AG04449 (cell line): ENCODE data around the gene TCF7L2.
A peak's percentile ranks its signal among the peaks of the same experiment; 100 is the strongest.

Experiments
- CTCF ChIA-PET: fragments of 350-600 bp; formaldehyde crosslinking; extraction: SDS; loops from one replicate; lab custom pipeline; 2021; ENCODE audit warnings: antibody characterized with exemption; lab: Yijun Ruan, JAX
- POLR2A ChIA-PET: fragments of 400-600, 350-600 bp; formaldehyde crosslinking; extraction: SDS; loops from one replicate; lab custom pipeline; 2020; ENCODE audit warnings: antibody characterized with exemption, inconsistent platforms; lab: Yijun Ruan, JAX
- DNase-seq: peaks from one replicate; pipeline ENCODE4 v3.0.0-alpha.2; 2010; ENCODE audit warnings: low read depth, low spot score
- H3K4me3 ChIP-seq: 2 replicates; pipeline ENCODE4 v1.5.1; 2011; ENCODE audit warnings: low read depth, mild to moderate bottlenecking, control low read depth, low read length
- CTCF ChIP-seq: IDR thresholded peaks from one replicate; pipeline ENCODE4 v1.5.1; 2011; ENCODE audit warnings: mild to moderate bottlenecking, moderate library complexity, low read length, control low read depth, inconsistent platforms; ENCODE audit not compliant: insufficient read depth; ENCODE audit errors: missing control alignments

Gene TCF7L2

GRCh38 chr10:112934193-112934592 is 15.9 kb upstream of the TCF7L2 start:
- no peak overlapping the region for H3K4me3 ChIP-seq
- ChIA-PET POLR2A (no interaction called here), CTCF (no interaction called here)
- no peak for DNase-seq
- no peak for TF ChIP-seq CTCF

GRCh38 chr10:112938808-112939482 is 11.1 kb upstream of the TCF7L2 start:
- POLR2A ChIA-PET: no interaction called here
- H3K4me3 ChIP-seq: no peak overlapping the region
- no peak for TF ChIP-seq CTCF
- CTCF ChIA-PET: no interaction called here
- no peak for DNase-seq

GRCh38 chr10:112945811-112946210 is 4.2 kb upstream of the TCF7L2 start:
- H3K4me3 ChIP-seq: no peak overlapping the region
- ChIA-PET CTCF (interaction anchor here (1.1 to 1.3 kb wide), 2 partner anchors 19 to 180 kb away, joined by 3 to 4 read pairs; no protein-coding TSS in a partner anchor), POLR2A (no interaction called here)
- no peak for TF ChIP-seq CTCF
- no peak for DNase-seq

GRCh38 chr10:112946649-112947048 is 3.4 kb upstream of the TCF7L2 start:
- ChIA-PET CTCF (interaction anchor here (1.3 kb wide), 1 partner anchor 180 kb away, joined by 4 read pairs; no protein-coding TSS in a partner anchor), POLR2A (no interaction called here)
- no peak for TF ChIP-seq CTCF
- DNase-seq: no peak
- no peak overlapping the region for H3K4me3 ChIP-seq

- CTCF ChIA-PET: no interaction called here
- TF ChIP-seq CTCF: no peak
- POLR2A ChIA-PET: no interaction called here
- H3K4me3 ChIP-seq: no peak overlapping the region
- DNase-seq: no peak
Observed at GRCh38 chr10:112948196-112948595, 1.9 kb upstream of the TCF7L2 start.

GRCh38 chr10:112949143-112949823 is 764 bp upstream of the TCF7L2 start:
- no peak for DNase-seq
- TF ChIP-seq CTCF: no peak
- POLR2A ChIA-PET: interaction anchor here (0.6 to 1.2 kb wide), 3 partner anchors 9 to 365 kb away, joined by 3 to 4 read pairs (median 3); no protein-coding TSS in a partner anchor
- CTCF ChIA-PET: no interaction called here
- H3K4me3 ChIP-seq: peak overlapping the region; percentile 52
